OCI-LY7 (cell line): ENCODE data around the gene ZC3H8. TPM values are rescaled to one million over a fixed set of nuclear protein-coding genes. Genes with fewer than 3 reads are reported as not detected.

ENCODE experiments used
- BruUV-seq: library from RNA; stranded (reverse); fragments of 400-500 nt; replicated peaks from 2 replicates; lab custom pipeline; 2021; lab: Mats Ljungman, UMichigan
- CTCF ChIA-PET: fragments of 300-600 bp; sonication (Branson Sonifier 250); formaldehyde crosslinking; loops from one replicate; lab custom pipeline; 2022; ENCODE audit warnings: antibody characterized with exemption; ENCODE audit not compliant: unreplicated experiment; lab: Charles Lee
- POLR2A ChIA-PET: fragments of 300-600 bp; sonication (Branson Sonifier 250); formaldehyde crosslinking; loops from one replicate; lab custom pipeline; 2022; ENCODE audit warnings: antibody characterized with exemption; lab: Charles Lee
- DNase-seq: peaks from one replicate; pipeline ENCODE4 v3.0.0-alpha.2; 2015; ENCODE audit warnings: low spot score
- H2AFZ ChIP-seq: fragments of 200-600 bp; sonication (generic), shearing (Covaris generic); 2 replicates; pipeline ENCODE4 v1.6.1; 2014; ENCODE audit warnings: mild to moderate bottlenecking, antibody characterized with exemption, low read length, moderate library complexity
- H3K27ac ChIP-seq: fragments of 200-600 bp; sonication (generic); 2 replicates; pipeline ENCODE4 v1.5.1; 2014; ENCODE audit warnings: mixed run types, low read depth, mild to moderate bottlenecking, moderate library complexity, low read length, inconsistent platforms; ENCODE audit not compliant: poor library complexity, severe bottlenecking
- H3K36me3 ChIP-seq: fragments of 200-600 bp; sonication (generic); 2 replicates; pipeline ENCODE4 v1.6.1; 2014; ENCODE audit warnings: mild to moderate bottlenecking, antibody characterized with exemption, low read length, moderate library complexity, mixed read lengths; ENCODE audit not compliant: insufficient read depth
- H3K4me1 ChIP-seq: fragments of 200-600 bp; sonication (generic); 2 replicates; pipeline ENCODE4 v1.5.1; 2014; ENCODE audit warnings: mild to moderate bottlenecking, low read length; ENCODE audit not compliant: insufficient read depth, poor library complexity, severe bottlenecking
- H3K4me2 ChIP-seq: fragments of 200-600 bp; sonication (generic); 2 replicates; pipeline ENCODE4 v1.6.1; 2014; ENCODE audit warnings: mild to moderate bottlenecking, low read length
- H3K4me3 ChIP-seq: fragments of 200-600 bp; sonication (generic); 2 replicates; pipeline ENCODE4 v1.5.1; 2014; ENCODE audit warnings: mild to moderate bottlenecking, low read depth, low read length; ENCODE audit not compliant: poor library complexity, severe bottlenecking
- H3K79me2 ChIP-seq: fragments of 200-600 bp; sonication (generic); 2 replicates; pipeline ENCODE4 v1.6.1; 2016; ENCODE audit warnings: low read depth, mild to moderate bottlenecking, low read length, moderate library complexity, mixed read lengths; ENCODE audit not compliant: insufficient read depth
- H3K9me2 ChIP-seq: fragments of 200-600 bp; sonication (generic); 2 replicates; pipeline ENCODE4 v1.6.1; 2016; ENCODE audit warnings: mild to moderate bottlenecking, low read length, mixed read lengths; ENCODE audit not compliant: insufficient read depth
- H3K9me3 ChIP-seq: fragments of 200-600 bp; sonication (generic); 2 replicates; pipeline ENCODE4 v1.6.1; 2014; ENCODE audit warnings: mild to moderate bottlenecking, mixed run types, low read length, mixed read lengths
- H4K20me1 ChIP-seq: fragments of 200-600 bp; sonication (generic); 2 replicates; pipeline ENCODE4 v1.6.1; 2014; ENCODE audit warnings: mild to moderate bottlenecking, antibody characterized with exemption, low read length, moderate library complexity, mixed read lengths; ENCODE audit not compliant: insufficient read depth
- CTCF ChIP-seq: fragments of 200-600 bp; sonication (generic); conservative IDR thresholded peaks from 2 replicates; pipeline ENCODE4 v1.5.1; 2014; ENCODE audit warnings: mild to moderate bottlenecking, antibody characterized with exemption, low read length, moderate library complexity, mixed read lengths
- EZH2phosphoT487 ChIP-seq: fragments of 200-600 bp; sonication (generic); IDR thresholded peaks from 2 replicates; pipeline ENCODE4 v1.6.1; 2018; ENCODE audit warnings: low read depth, borderline replicate concordance, mild to moderate bottlenecking, mixed run types, antibody characterized with exemption, low read length, moderate library complexity, mixed read lengths
- intact Hi-C: fragments of 100-400 bp; cut with micrococcal nuclease; formaldehyde crosslinking; loops from one replicate; pipeline ENCODE4 v1.10.0; 2022; ENCODE audit not compliant: unreplicated experiment
- total RNA-seq, 2 experiments: library from RNA; depleted of rRNA in 1 of 2; stranded (reverse); fragments of >200 nt in 1 of 2; shearing (Covaris generic) in 1 of 2; gene quantifications; 2 replicates each; pipeline ENCODE4 v1.2.3, GENCODE V29; 2014 to 2022

The ZC3H8 gene
- total RNA-seq, 2 experiments from 2014 or later: 15.0 to 23.8 TPM

GRCh38 chr2:112195167-112195766, 59.6 kb downstream of the ZC3H8 start:
- no peak overlapping the region for H3K27ac ChIP-seq
- ChIA-PET CTCF (no interaction called here), POLR2A (interaction anchor here (1.0 to 1.1 kb wide), 2 partner anchors 10 to 11 kb away, joined by 3 to 4 read pairs; no protein-coding TSS in a partner anchor)
- intact Hi-C loops: loop anchor here (10.0 kb wide), 1 partner anchor 70 kb away; no protein-coding TSS in a partner anchor
- no TSS peak for BruUV-seq
- H3K9me3 ChIP-seq: no peaks in the 10 kb centered on the region
- no peak overlapping the region for H2AFZ ChIP-seq
- H3K9me2 ChIP-seq: no peaks in the 10 kb centered on the region
- H3K79me2 ChIP-seq: no peaks in the 10 kb centered on the region
- H4K20me1 ChIP-seq: no peaks in the 10 kb centered on the region
- H3K4me2 ChIP-seq: no peak overlapping the region
- no peak for DNase-seq
- H3K36me3 ChIP-seq: no peaks in the 10 kb centered on the region
- no peak for TF ChIP-seq EZH2phosphoT487
- TF ChIP-seq CTCF: no peak
- H3K4me1 ChIP-seq: no peaks in the 10 kb centered on the region
- no peak overlapping the region for H3K4me3 ChIP-seq

DNA sequence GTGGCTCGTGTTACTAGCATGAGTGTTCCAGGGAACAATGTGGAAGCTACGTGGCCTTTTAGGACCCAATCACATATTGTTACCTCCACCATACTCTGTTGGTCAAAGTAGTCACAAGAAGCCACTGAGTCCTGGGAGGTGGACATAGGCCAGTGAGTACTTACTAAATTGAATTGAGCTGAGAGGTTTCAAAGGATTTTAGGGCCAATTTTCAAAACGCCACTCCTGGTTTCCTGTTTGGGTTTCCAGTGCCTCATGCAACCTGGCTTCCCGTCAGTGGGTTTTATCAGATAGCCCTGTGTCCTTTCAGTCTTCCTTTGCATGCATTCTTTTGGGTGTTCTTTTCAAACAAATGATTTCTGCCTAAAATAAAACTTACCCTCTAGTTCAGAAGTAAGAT, 60.4 kb downstream of the ZC3H8 start:
- H4K20me1 ChIP-seq: no peaks in the 10 kb centered on the region
- TF ChIP-seq CTCF (no peak), EZH2phosphoT487 (no peak)
- no peaks in the 10 kb centered on the region for H3K9me3 ChIP-seq
- H3K9me2 ChIP-seq: no peaks in the 10 kb centered on the region
- H3K4me2 ChIP-seq: no peak overlapping the region
- no peaks in the 10 kb centered on the region for H3K36me3 ChIP-seq
- DNase-seq: no peak
- no peaks in the 10 kb centered on the region for H3K4me1 ChIP-seq
- no peak overlapping the region for H3K4me3 ChIP-seq
- no TSS peak for BruUV-seq
- POLR2A ChIA-PET: interaction anchor here (1.0 to 1.1 kb wide), 2 partner anchors 11 to 12 kb away, joined by 3 to 4 read pairs; no protein-coding TSS in a partner anchor
- H3K79me2 ChIP-seq: no peaks in the 10 kb centered on the region
- CTCF ChIA-PET: no interaction called here
- no peak overlapping the region for H3K27ac ChIP-seq
- no peak overlapping the region for H2AFZ ChIP-seq
- intact Hi-C loops: loop anchor here (10.0 kb wide), 1 partner anchor 70 kb away; no protein-coding TSS in a partner anchor

DNA sequence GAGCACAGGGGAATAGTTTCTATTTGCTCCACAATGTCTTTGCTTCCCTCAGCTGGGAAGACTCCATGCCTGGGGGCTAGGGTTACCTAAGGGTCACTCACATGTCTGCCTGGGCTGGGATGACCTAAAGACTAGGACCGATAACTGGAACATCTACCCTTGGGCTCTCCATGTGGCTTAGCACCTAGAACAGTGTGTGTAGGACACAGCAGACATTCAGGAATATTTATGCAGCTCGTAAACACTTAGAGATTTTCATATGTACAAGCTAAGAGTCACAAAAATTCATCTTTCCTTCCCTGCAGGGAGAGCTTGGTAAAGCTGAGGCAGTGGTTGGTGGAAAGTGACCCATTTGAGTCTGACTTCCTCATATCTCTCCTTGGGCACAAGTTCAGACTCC, 60.8 kb downstream of the ZC3H8 start:
- POLR2A ChIA-PET: no interaction called here
- intact Hi-C loops: loop anchor here (10.0 kb wide), 1 partner anchor 69 kb away; no protein-coding TSS in a partner anchor
- no peaks in the 10 kb centered on the region for H3K4me1 ChIP-seq
- DNase-seq: no peak
- no peak overlapping the region for H2AFZ ChIP-seq
- H4K20me1 ChIP-seq: no peaks in the 10 kb centered on the region
- H3K9me3 ChIP-seq: no peaks in the 10 kb centered on the region
- no TSS peak for BruUV-seq
- no peaks in the 10 kb centered on the region for H3K9me2 ChIP-seq
- no peak overlapping the region for H3K4me2 ChIP-seq
- no peak overlapping the region for H3K4me3 ChIP-seq
- no peaks in the 10 kb centered on the region for H3K36me3 ChIP-seq
- CTCF ChIA-PET: no interaction called here
- H3K27ac ChIP-seq: no peak overlapping the region
- no peaks in the 10 kb centered on the region for H3K79me2 ChIP-seq
- TF ChIP-seq CTCF: no peak
